RPMI7951 (cell line): Measurements from ENCODE around the gene PLAU. TPM values are rescaled to one million over a fixed set of nuclear protein-coding genes. Genes with fewer than 3 reads are reported as not detected.
"Not testable (repeated sequence)": the region's sequence is repeated elsewhere in the genome, so short reads cannot be mapped to it uniquely, and the experiment has no call there.

ENCODE experiments used
- DNase-seq: peaks from one replicate; pipeline ENCODE4 v3.0.0-alpha.2; 2012; ENCODE audit warnings: low read depth
- total RNA-seq: library from RNA; depleted of rRNA; stranded (reverse); fragments of >200 nt; shearing (Covaris generic); gene quantifications from 2 replicates; pipeline ENCODE4 v1.2.3, GENCODE V29; 2014; rRNA removed

Gene PLAU
- total RNA-seq, 1 experiment from 2014 or later, result 188 TPM

DNA sequence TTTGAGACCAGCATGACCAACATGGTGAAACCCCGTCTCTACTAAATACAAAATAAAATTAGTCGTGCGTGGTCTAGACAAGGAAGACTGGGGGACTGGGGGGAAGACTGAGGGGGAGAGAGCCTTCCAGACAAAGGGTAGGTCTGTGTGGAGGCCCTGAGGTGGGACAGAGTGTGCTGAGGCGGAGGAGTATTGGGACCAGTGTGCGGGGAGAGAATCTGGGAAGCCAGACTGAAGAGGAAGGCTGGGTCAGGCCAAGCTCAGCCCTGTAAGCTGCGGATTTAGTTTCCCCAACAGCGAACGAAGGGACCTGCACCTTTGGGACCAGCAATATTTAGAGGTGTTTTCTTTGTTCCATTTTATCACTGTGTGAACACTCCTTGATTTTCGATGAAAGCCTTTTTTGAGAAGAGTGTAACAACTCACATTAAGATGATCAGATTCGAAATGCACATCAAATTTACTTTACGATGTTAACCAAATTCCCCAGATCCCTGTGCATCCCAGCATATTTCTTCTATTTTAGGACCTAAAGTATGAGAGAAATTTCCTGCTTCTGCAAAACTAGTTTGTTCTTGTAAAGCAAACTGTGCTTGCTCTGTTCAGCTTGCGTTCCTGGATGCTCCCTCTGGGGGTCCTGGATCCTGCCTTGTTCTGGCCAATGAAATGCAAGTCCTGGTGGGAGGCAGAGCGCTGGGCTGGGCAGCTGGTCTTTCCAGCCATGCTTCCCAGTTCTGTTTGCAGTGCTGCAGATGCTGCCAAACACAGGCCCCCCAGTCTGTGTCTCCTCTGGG lies 39.4 kb downstream of the PLAU start:
- no peak for DNase-seq

DNA sequence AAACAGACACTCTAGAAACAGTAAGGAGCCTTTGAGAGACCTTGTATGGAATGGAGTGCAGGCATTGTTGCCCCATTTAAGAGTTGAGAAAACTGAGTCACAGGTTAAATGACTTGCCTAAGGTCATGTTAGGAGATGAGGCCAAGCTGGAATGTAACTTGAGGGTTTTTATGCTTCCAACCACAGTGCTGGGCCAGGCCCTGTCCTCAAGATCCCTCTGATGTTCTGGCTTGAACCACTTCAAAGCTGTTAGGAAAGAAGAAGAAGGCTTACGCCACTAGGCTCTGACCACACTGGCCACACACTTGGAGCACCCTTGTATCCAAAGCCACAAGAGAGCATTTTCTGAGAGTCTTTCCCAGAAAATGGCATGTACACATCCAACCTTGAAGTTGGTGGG lies 42.7 kb downstream of the PLAU start:
- peak; percentile 94 for DNase-seq

DNA sequence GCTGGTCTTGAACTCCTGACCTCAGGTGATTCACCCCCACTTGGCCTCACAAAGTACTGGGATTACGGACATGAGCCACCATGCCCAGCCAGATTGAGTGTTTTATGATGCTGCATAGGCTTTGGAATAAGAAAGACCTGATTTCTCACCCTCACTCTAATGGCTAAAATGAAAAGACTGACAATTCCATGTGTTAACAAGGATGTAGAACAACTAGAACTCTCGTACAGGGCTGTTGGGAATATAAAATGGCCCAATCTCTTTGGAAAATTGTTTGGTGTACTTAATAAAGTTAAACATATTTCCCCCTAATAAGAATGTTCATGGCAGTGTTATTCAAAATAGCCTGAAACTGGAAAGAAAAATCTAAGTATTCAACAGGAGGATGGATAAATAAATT lies 43.8 kb downstream of the PLAU start:
- DNase-seq, result no peak

- no peak for DNase-seq
These were observed 44.8 kb downstream of the PLAU start for GRCh38 chr10:73955719-73956118.

DNA sequence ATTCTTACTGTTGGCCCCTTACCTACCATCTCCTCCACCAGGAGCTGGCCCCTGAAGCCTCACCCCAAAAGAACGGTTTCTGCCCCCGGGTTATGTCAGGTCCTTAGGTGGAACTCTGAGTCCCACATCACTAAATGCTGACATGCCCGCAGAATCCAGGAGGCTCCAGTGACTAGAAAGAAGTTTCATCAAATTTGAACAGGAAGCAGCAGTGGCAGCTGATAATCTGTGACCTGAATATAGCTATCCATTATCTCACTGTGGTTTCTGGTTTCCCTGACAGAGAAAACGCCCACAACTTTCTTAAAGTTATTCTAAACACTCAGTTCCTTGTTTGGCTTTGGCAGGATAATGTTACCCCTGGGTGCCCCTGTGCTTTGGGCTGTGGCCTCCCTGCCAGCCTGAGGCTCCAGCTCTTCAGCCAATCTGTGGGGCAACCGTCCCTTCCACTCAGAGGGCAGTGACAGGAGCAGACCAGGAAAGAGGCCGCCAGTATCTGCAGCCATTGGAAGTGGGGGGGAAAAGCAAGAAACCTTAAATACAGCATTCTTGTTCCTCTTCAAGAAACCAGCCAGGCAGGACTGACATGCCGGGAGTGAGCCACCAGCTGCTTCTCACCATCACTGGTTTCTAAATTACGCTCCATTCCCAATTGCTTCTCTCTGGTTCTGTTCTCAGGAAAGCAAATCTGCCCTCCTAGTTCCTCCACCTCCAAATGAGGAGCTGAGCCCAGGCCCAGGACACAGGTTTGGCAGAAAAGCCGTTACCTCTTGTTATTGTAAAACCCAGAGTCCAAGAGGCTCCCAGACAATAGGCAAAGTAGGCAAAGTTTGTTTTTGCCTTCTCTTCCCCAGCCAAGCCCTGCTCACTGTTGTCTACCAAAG lies 45.8 kb downstream of the PLAU start:
- DNase-seq, result peak; percentile 84

- peak; percentile 55 for DNase-seq
These were observed 48.7 kb downstream of the PLAU start for GRCh38 chr10:73959484-73960243.

DNA sequence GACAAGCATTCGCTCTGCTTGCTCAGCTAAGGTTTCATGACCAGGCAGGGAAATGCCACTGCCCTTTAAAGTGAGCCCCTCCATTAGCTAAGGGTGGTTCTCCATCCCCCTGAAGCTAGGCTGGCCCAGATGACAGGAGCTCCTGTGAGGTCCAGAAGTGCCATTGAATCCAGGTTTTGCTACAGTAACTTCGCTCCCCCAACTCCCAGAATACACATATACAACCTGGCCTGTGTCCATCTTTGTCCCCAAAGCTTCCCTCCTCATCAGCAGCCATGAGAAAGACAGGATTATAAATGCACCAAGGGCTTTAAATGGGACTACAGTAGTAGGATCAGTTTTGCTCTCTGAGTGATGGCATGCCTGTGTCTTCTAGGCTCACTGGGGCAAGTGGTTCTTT lies 51.5 kb downstream of the PLAU start:
- DNase-seq, result no peak

DNA sequence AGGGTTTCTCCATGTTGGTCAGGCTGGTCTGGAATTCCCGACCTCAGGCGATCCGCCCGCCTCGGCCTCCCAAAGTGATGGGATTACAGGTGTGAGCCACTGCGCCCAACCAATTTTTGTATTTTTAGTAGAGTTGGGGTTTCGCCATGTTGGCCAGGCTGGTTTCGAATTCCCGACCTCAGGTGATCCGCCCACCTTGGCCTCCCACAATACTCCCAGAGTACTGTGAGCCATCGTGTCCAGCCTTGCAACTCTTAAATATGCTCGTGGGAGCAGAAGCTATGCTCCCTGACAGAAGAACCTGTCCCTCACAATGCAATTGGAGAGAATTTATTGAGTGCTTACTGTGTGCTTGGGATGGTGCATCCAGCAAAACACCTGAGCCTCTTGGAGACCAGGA lies 52.6 kb downstream of the PLAU start:
- DNase-seq, result not testable (repeated sequence)

DNA sequence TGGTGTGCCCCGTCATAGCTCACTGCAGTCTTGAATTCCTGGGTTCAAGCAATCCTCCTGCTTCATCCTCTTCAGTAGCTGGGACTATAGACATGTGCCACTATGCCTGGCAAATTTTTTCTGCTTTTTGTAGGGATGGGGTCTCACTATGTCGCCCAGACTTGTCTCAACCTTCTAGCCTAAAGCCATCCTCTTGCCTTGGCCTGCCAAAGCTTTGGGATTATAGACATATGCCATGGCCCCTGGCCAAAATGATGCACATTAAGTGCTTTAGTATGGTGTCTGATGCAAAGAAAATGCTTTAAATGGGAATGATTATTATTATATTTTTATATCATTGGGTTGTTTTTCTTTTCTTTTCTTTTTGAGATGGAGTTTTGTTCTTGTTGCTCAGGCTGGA lies 53.8 kb downstream of the PLAU start:
- no peak for DNase-seq

- DNase-seq, result peak; percentile 54
These were observed 54.4 kb downstream of the PLAU start for GRCh38 chr10:73965267-73965889.

DNA sequence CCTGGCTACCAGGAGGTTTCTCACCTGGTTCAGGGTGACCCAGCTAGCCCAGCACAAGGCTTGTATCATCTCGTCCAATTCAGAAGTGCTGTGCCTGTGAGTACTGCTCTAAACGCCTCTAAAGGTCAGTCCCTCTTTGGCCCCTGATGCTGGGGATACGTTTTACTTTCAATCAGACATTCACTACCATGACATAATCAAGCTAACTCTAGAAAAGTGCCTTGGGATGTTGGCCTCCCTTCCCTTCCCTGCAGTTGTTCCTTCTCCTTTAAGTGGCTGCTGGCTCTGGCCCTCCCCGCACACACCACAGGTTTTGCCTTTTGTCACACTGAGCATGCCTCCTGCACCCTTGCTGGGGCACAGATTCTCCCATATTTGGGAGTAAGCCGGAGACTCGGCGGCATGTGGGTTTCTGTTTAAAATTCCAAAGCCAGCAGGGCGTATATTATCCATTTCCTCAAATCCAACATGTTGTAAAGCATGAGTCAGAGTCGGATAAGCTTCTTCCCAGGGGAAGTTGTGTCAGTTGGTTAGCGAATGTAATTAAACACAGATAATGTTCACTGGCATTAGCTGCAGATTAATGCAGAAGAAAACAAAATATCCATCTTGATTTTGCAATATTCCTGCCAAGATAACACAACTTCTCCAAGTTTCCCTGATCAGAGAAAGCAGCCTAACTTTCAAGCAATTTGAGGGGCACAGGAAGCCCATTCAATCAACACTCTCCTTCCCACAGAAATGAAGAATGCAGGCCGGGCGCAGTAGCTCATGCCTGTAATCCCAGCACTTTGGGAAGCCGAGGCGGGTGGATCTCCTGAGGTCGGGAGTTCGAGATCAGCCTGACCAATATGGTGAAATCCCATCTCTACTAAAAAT lies 55.2 kb downstream of the PLAU start:
- DNase-seq, result peak; percentile 99

DNA sequence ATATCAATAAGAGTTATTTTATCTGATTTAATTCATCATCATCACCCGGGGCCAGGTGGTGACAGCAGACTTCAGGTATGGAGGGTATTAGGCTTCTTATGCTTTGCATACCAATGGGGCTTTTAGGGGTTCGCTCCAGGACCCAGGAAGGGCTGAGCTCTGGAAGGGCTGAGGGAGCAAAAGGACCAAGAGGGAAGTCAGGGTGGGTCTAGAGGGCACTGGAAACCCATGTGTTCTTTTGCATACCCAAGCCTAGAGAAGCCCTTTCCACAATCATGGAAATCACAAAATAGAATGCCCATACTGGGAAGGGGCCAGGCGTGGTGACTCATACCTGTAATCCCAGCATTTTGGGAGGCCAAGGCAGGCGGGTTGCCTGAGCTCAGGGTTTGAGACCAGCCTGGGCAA lies 56.1 kb downstream of the PLAU start:
- no peak for DNase-seq

Other genes starting within 250 kb of the PLAU start
- 0.59 TPM in 1 of 2 replicates, not detected in the other for gene AGAP5, start 213.0 kb upstream of the PLAU start, total RNA-seq
- gene SEC24C, start 166.8 kb upstream of the PLAU start, total RNA-seq, result 40.0 and 47.6 TPM in 2 replicates
- 67.9 and 70.7 TPM in 2 replicates for gene CHCHD1, start 129.1 kb upstream of the PLAU start, total RNA-seq
- gene ZSWIM8, start 125.5 kb upstream of the PLAU start, total RNA-seq, result 18.3 and 21.6 TPM in 2 replicates
- 8.1 and 11.7 TPM in 2 replicates for gene NDST2, start 99.5 kb upstream of the PLAU start, total RNA-seq
- gene CAMK2G, start 36.6 kb upstream of the PLAU start, total RNA-seq, result 15.4 and 16.0 TPM in 2 replicates
- 62.7 and 66.2 TPM in 2 replicates for gene VCL, start 87.0 kb downstream of the PLAU start, total RNA-seq
- 26.4 and 29.2 TPM in 2 replicates for gene AP3M1, start 239.7 kb downstream of the PLAU start, total RNA-seq
- 63.5 and 64.6 TPM in 2 replicates for gene ADK, start 240.1 kb downstream of the PLAU start, total RNA-seq